HG03025 (cell line): ENCODE measurements around the gene FIBP.

ENCODE experiments used
- ATAC-seq: cut with Tn5 transposase; IDR thresholded peaks from one replicate; pipeline ENCODE4 v1.9.1; 2021; ENCODE audit warnings: mild to moderate bottlenecking, moderate library complexity; ENCODE audit not compliant: unreplicated experiment, low FRiP score

Gene FIBP

GRCh38 chr11:65891219-65892136 is 3.2 kb upstream of the FIBP start:
- ATAC-seq, result no peak

- ATAC-seq, result peak; percentile 40
Measured at GRCh38 chr11:65890324-65891218, 2.3 kb upstream of the FIBP start, which contains the start of gene CCDC85B. CCDC85B (plus strand) TSS chr11:65890673; CDS start chr11:65890784, 111 bp downstream.

GRCh38 chr11:65887723-65888162 is 528 bp downstream of the FIBP start:
- no peak for ATAC-seq

- ATAC-seq, result no peak
Measured at GRCh38 chr11:65886826-65887722, 1.2 kb downstream of the FIBP start.

GRCh38 chr11:65885808-65886536 is 2.3 kb downstream of the FIBP start:
- no peak for ATAC-seq

GRCh38 chr11:65885231-65885630 is 3.0 kb downstream of the FIBP start:
- ATAC-seq, result no peak

GRCh38 chr11:65884716-65885092 is 3.6 kb downstream of the FIBP start:
- no peak for ATAC-seq

GRCh38 chr11:65883786-65884715 is 4.2 kb downstream of the FIBP start:
- ATAC-seq, result no peak

- ATAC-seq, result no peak
Measured at GRCh38 chr11:65883058-65883761, 5.1 kb downstream of the FIBP start.

- ATAC-seq, result no peak
Measured at GRCh38 chr11:65882120-65883057, 5.9 kb downstream of the FIBP start.

GRCh38 chr11:65880844-65881421 is 7.3 kb downstream of the FIBP start:
- ATAC-seq, result no peak

GRCh38 chr11:65880027-65880426 is 8.2 kb downstream of the FIBP start:
- no peak for ATAC-seq

GRCh38 chr11:65879617-65880016 is 8.7 kb downstream of the FIBP start, which contains the start of gene CTSW:
CTSW (plus strand) TSS chr11:65879837; CDS start chr11:65879855, 18 bp downstream.
- ATAC-seq, result no peak

- ATAC-seq, result peak; percentile 65
Measured at GRCh38 chr11:65873318-65874156, 14.7 kb downstream of the FIBP start.

GRCh38 chr11:65872586-65873317 is 15.5 kb downstream of the FIBP start, which contains the start of gene EFEMP2:
EFEMP2 (minus strand) TSS chr11:65872800; CDS start chr11:65872354, 446 bp downstream.
- ATAC-seq, result no peak
